ENCODE results near the gene BTG1.
"Not testable (repeated sequence)": the region's sequence is repeated elsewhere in the genome, so short reads cannot be mapped to it uniquely, and the experiment has no call there.

BTG1 gene

GRCh38 chr12:92149563-92149962 lies 3.9 kb upstream of the BTG1 start:
- DNase-seq (ENCODE audit: low read depth in 2 of 2): no peak

- no peak for DNase-seq (ENCODE audit: low read depth in 2 of 2)
Observed at GRCh38 chr12:92147491-92147890, 1.8 kb upstream of the BTG1 start.

- DNase-seq (ENCODE audit: low read depth in 2 of 2): no peak
Observed at GRCh38 chr12:92146497-92147224, 1.0 kb upstream of the BTG1 start.

- DNase-seq (ENCODE audit: low read depth in 2 of 2): no peak
Observed at GRCh38 chr12:92145481-92145730, 240 bp downstream of the BTG1 start.

- peak; percentile 28 to 41 for DNase-seq (ENCODE audit: low read depth in 2 of 2)
Observed at GRCh38 chr12:92144631-92145480, 790 bp downstream of the BTG1 start.

GRCh38 chr12:92143686-92144630 lies 1.7 kb downstream of the BTG1 start:
- DNase-seq (ENCODE audit: low read depth in 2 of 2): peak; percentile 54 to 57

- DNase-seq (ENCODE audit: low read depth in 2 of 2): no peak
Observed at GRCh38 chr12:92143258-92143657, 2.4 kb downstream of the BTG1 start.

GRCh38 chr12:92142251-92142926 lies 3.3 kb downstream of the BTG1 start:
- DNase-seq (ENCODE audit: low read depth in 2 of 2): no peak

GRCh38 chr12:92141591-92142121 lies 4.0 kb downstream of the BTG1 start:
- DNase-seq (ENCODE audit: low read depth in 2 of 2): no peak

- no peak for DNase-seq (ENCODE audit: low read depth in 2 of 2)
Observed at GRCh38 chr12:92140896-92141536, 4.6 kb downstream of the BTG1 start.

GRCh38 chr12:92140156-92140555 lies 5.5 kb downstream of the BTG1 start:
- no peak for DNase-seq (ENCODE audit: low read depth in 2 of 2)

- no peak for DNase-seq (ENCODE audit: low read depth in 2 of 2)
Observed at GRCh38 chr12:92139634-92140150, 6.0 kb downstream of the BTG1 start.

- no peak for DNase-seq (ENCODE audit: low read depth in 2 of 2)
Observed at GRCh38 chr12:92138626-92139025, 7.0 kb downstream of the BTG1 start.

GRCh38 chr12:92138144-92138543 lies 7.5 kb downstream of the BTG1 start:
- DNase-seq (ENCODE audit: low read depth in 2 of 2): no peak

- no peak for DNase-seq (ENCODE audit: low read depth in 2 of 2)
Observed at GRCh38 chr12:92136965-92137721, 8.5 kb downstream of the BTG1 start.

GRCh38 chr12:92136026-92136730 lies 9.5 kb downstream of the BTG1 start:
- DNase-seq (ENCODE audit: low read depth in 2 of 2): no peak

- DNase-seq (ENCODE audit: low read depth in 2 of 2): not testable (repeated sequence)
Observed at GRCh38 chr12:92135541-92135940, 10.1 kb downstream of the BTG1 start.

- DNase-seq (ENCODE audit: low read depth in 2 of 2): no peak
Observed at GRCh38 chr12:92134638-92135274, 10.9 kb downstream of the BTG1 start.
